Uterus (tissue), 4 donors: ENCODE data around the gene CGAS. TPM values are rescaled to one million over a fixed set of nuclear protein-coding genes. Genes with fewer than 3 reads are reported as not detected.
"Not testable (repeated sequence)": the region's sequence is repeated elsewhere in the genome, so short reads cannot be mapped to it uniquely, and the experiment has no call there.

Source experiments
- DNase-seq, 2 donors: peaks; one replicate each; pipeline ENCODE4 v3.0.0-alpha.2; 2019 to 2020
- H3K27ac ChIP-seq, 2 donors: fragments of 200-600 bp; sonication (generic); 1 replicate in 1 of 2; 2 replicates in 1 of 2; pipeline ENCODE4 v1.5.1; 2016 to 2018
- H3K27me3 ChIP-seq, 2 donors: fragments of 200-600 bp; sonication (generic); one replicate each; pipeline ENCODE4 v1.5.1; 2018 to 2019; ENCODE audit warnings: control low read depth in 1 of 2
- H3K36me3 ChIP-seq, 2 donors: fragments of 200-600 bp; sonication (generic); one replicate each; pipeline ENCODE4 v1.5.1; 2019; ENCODE audit warnings: control low read depth in 1 of 2
- H3K4me1 ChIP-seq, 2 donors: fragments of 200-600 bp; sonication (generic); one replicate each; pipeline ENCODE4 v1.5.1; 2018 to 2019; ENCODE audit warnings: control low read depth in 1 of 2
- H3K4me3 ChIP-seq, 2 donors: fragments of 200-600 bp; sonication (generic); 1 replicate in 1 of 2; 2 replicates in 1 of 2; pipeline ENCODE4 v1.5.1; 2018 to 2019; ENCODE audit warnings: mild to moderate bottlenecking in 1 of 2
- H3K9me3 ChIP-seq, 2 donors: fragments of 200-600 bp; sonication (generic); one replicate each; pipeline ENCODE4 v1.5.1; 2019; ENCODE audit warnings: control low read depth in 1 of 2
- POLR2A ChIP-seq, 2 donors: fragments of 450-650 bp; IDR thresholded peaks; one replicate each; pipeline ENCODE4 v1.6.1; 2016; ENCODE audit warnings: antibody characterized with exemption in 2 of 2, mild to moderate bottlenecking in 1 of 2, moderate library complexity in 1 of 2
- intact Hi-C: fragments of 100-400 bp; cut with DNase I; formaldehyde crosslinking; loops from one replicate; pipeline ENCODE4 v1.15.1; 2023; ENCODE audit warnings: low total_unique reads
- total RNA-seq, 4 donors: library from RNA; depleted of rRNA in 3 of 4; stranded (reverse); fragments of >200 nt in 3 of 4; gene quantifications; one replicate each; pipeline versions ENCODE4 v1.1.0 to v1.2.4, GENCODE V29; 2014 to 2023
- TF ChIP-seq, protein P1 (sequence below), 4 experiments: fragments of 200-600 bp in 2 of 4; fragments of 450-650 bp in 2 of 4; sonication (generic) in 2 of 4; IDR thresholded peaks; one replicate each; pipeline ENCODE4 v1.5.1; 2016 to 2019; ENCODE audit warnings: antibody characterized with exemption in 4 of 4, mild to moderate bottlenecking in 2 of 4, moderate library complexity in 1 of 4
- donor health status: DM: yes; HTN: yes; CAD: no.

Gene CGAS
- total RNA-seq, 4 donors from 2014 or later: 1.0 to 10.9 (median 5.1) TPM

DNA sequence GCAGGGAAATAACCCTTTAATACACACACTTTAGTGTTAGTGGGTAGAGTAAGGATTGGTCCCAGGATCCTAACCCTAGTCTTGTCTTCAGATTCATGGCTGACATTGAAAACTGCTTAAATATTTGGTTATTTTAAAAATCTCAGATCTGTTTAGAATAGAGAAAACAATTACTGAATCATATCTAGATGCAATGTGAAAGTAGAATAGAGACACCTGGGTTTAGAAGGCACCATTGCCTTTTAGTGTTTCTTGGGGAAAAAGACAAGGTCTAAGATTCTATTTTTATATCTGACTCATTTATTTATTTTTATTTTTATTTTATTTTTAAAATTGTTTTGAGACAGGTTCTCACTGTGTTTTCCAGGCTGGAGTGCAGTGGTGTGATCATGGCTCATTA lies 51.4 kb downstream of the CGAS start:
- DNase-seq: no peak
- no peak overlapping the region for H3K4me3 ChIP-seq
- H3K27me3 ChIP-seq: no peaks in the 10 kb centered on the region
- no peaks in the 10 kb centered on the region for H3K36me3 ChIP-seq
- TF ChIP-seq, protein P1, sequence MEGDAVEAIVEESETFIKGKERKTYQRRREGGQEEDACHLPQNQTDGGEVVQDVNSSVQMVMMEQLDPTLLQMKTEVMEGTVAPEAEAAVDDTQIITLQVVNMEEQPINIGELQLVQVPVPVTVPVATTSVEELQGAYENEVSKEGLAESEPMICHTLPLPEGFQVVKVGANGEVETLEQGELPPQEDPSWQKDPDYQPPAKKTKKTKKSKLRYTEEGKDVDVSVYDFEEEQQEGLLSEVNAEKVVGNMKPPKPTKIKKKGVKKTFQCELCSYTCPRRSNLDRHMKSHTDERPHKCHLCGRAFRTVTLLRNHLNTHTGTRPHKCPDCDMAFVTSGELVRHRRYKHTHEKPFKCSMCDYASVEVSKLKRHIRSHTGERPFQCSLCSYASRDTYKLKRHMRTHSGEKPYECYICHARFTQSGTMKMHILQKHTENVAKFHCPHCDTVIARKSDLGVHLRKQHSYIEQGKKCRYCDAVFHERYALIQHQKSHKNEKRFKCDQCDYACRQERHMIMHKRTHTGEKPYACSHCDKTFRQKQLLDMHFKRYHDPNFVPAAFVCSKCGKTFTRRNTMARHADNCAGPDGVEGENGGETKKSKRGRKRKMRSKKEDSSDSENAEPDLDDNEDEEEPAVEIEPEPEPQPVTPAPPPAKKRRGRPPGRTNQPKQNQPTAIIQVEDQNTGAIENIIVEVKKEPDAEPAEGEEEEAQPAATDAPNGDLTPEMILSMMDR (IDR thresholded peaks at IDR 0.05): no peak
- no peak for TF ChIP-seq POLR2A (IDR thresholded peaks at IDR 0.05)
- no peaks in the 10 kb centered on the region for H3K9me3 ChIP-seq
- intact Hi-C loops: no loop called here
- no peak overlapping the region for H3K27ac ChIP-seq
- H3K4me1 ChIP-seq: no peaks in the 10 kb centered on the region

GRCh38 chr6:73395875-73396274 lies 56.2 kb downstream of the CGAS start:
- Histone ChIP-seq H3K27ac (no peak overlapping the region), H3K27me3 (no peaks in the 10 kb centered on the region), H3K4me1 (no peaks in the 10 kb centered on the region), H3K4me3 (no peak overlapping the region), H3K36me3 (no peaks in the 10 kb centered on the region), H3K9me3 (no peaks in the 10 kb centered on the region)
- no peak for TF ChIP-seq POLR2A (IDR thresholded peaks at IDR 0.05)
- TF ChIP-seq, protein P1 (IDR thresholded peaks at IDR 0.05): no peak
- DNase-seq: no peak
- intact Hi-C loops: no loop called here

GRCh38 chr6:73394577-73395354 lies 57.3 kb downstream of the CGAS start, which contains the start of gene DDX43:
Gene DDX43 (plus strand): TSS chr6:73394828. CDS start chr6:73394906, 78 bp downstream.
- intact Hi-C loops: no loop called here
- H3K4me3 ChIP-seq: peak within 1 kb of the TSS in 1 of 2 donors; percentile 13
- H3K27me3 ChIP-seq: no peaks in the 10 kb centered on the region
- H3K27ac ChIP-seq: no peak within 1 kb of the TSS
- TF ChIP-seq, protein P1 (IDR thresholded peaks at IDR 0.05): no peak
- no peak for TF ChIP-seq POLR2A (IDR thresholded peaks at IDR 0.05)
- peak; percentile 18 to 50 for DNase-seq
- no peaks in the 10 kb centered on the region for H3K9me3 ChIP-seq
- no peaks in the 10 kb centered on the region for H3K36me3 ChIP-seq
- H3K4me1 ChIP-seq: no peaks in the 10 kb centered on the region

DNA sequence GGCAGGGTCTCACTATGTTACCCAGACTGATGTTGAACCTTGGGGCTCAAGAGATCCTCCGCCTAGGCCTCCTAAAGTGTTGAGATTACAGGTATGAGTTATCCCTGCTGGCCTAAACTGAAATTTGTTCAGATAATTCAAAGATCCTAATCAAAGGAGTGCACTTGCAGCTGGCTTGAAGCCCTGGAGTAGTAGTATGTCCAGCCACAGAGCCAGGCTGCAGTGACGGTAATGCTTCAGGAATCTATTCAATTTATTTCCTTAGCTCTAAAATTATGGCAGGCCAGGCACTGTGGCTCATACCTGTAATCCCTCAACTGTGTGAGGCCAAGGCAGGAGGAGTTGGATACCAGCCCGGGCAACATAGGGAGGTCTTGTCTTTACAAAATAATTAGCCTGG lies 58.8 kb downstream of the CGAS start:
- Histone ChIP-seq H3K4me1 (no peaks in the 10 kb centered on the region), H3K36me3 (no peaks in the 10 kb centered on the region), H3K9me3 (no peaks in the 10 kb centered on the region), H3K4me3 (no peak overlapping the region), H3K27ac (no peak overlapping the region), H3K27me3 (no peaks in the 10 kb centered on the region)
- no peak for TF ChIP-seq POLR2A (IDR thresholded peaks at IDR 0.05)
- DNase-seq: no peak
- intact Hi-C loops: no loop called here

- intact Hi-C loops, H3K27ac ChIP-seq, H3K4me1 ChIP-seq, H3K27me3 ChIP-seq, H3K36me3 ChIP-seq, H3K4me3 ChIP-seq, DNase-seq, H3K9me3 ChIP-seq: not testable (repeated sequence)
Observed at GRCh38 chr6:73392188-73392587, 59.9 kb downstream of the CGAS start.

- Histone ChIP-seq H3K27ac (no peak overlapping the region), H3K36me3 (no peaks in the 10 kb centered on the region), H3K4me3 (no peak overlapping the region), H3K9me3 (no peaks in the 10 kb centered on the region), H3K27me3 (no peaks in the 10 kb centered on the region), H3K4me1 (no peaks in the 10 kb centered on the region)
- intact Hi-C loops: no loop called here
- TF ChIP-seq, protein P1 (IDR thresholded peaks at IDR 0.05): no peak
- no peak for DNase-seq
Observed at GRCh38 chr6:73391675-73392074, 60.4 kb downstream of the CGAS start.
